ENCODE results near the gene PPT2.

GRCh38 chr6:32140420-32141046, 13.4 kb upstream of the PPT2 start:
- TF ChIP-seq CTCF (IDR thresholded peaks at IDR 0.05; ENCODE audit: low read length) (no peak), EZH2 (optimal IDR thresholded peaks at IDR 0.05; ENCODE audit: low read depth, low read length) (no peak)
